ENCODE measurements around the gene NAA38. TPM values are rescaled to one million over a fixed set of nuclear protein-coding genes. Genes with fewer than 3 reads are reported as not detected.

Gene NAA38
- total RNA-seq: 100 to 1,000 TPM in 2 of 4 donors, 10 to 100 TPM in 2; 68.0 to 184 (median 96.7) TPM

- no peak for TF ChIP-seq CTCF (IDR thresholded peaks at IDR 0.05; ENCODE audit: low read depth)
Observed at GRCh38 chr17:7856811-7857712, at the start of gene NAA38. NAA38 (minus strand) TSS chr17:7857559; CDS start chr17:7857463, 96 bp downstream.

GRCh38 chr17:7903154-7904103 is 46.1 kb upstream of the NAA38 start:
- TF ChIP-seq CTCF (IDR thresholded peaks at IDR 0.05; ENCODE audit: low read depth): no peak

GRCh38 chr17:7897773-7898172 is 40.4 kb upstream of the NAA38 start:
- TF ChIP-seq CTCF (IDR thresholded peaks at IDR 0.05; ENCODE audit: low read depth): no peak

- no peak for TF ChIP-seq CTCF (IDR thresholded peaks at IDR 0.05; ENCODE audit: low read depth)
Observed at GRCh38 chr17:7897090-7897489, 39.7 kb upstream of the NAA38 start.

- no peak for TF ChIP-seq CTCF (IDR thresholded peaks at IDR 0.05; ENCODE audit: low read depth)
Observed at GRCh38 chr17:7894866-7895265, 37.5 kb upstream of the NAA38 start.

GRCh38 chr17:7894226-7894625 is 36.9 kb upstream of the NAA38 start:
- no peak for TF ChIP-seq CTCF (IDR thresholded peaks at IDR 0.05; ENCODE audit: low read depth)
